Stimulated activated CD4-positive, alpha-beta T cell treated with anti-CD3 and anti-CD28 coated beads, Interleukin-12 subunit alpha, Interleukin-12 subunit beta, amount 100 ng/mL, for 48 hours (primary cell): Measurements from ENCODE around the gene AADAT.
"Not testable (repeated sequence)": the region's sequence is repeated elsewhere in the genome, so short reads cannot be mapped to it uniquely, and the experiment has no call there.

Experiments
- DNase-seq, 3 donors: peaks; one replicate each; pipeline ENCODE4 v3.0.0-alpha.2; 2020; ENCODE audit warnings: low read depth in 2 of 3, low spot score in 1 of 3

The AADAT gene

DNA sequence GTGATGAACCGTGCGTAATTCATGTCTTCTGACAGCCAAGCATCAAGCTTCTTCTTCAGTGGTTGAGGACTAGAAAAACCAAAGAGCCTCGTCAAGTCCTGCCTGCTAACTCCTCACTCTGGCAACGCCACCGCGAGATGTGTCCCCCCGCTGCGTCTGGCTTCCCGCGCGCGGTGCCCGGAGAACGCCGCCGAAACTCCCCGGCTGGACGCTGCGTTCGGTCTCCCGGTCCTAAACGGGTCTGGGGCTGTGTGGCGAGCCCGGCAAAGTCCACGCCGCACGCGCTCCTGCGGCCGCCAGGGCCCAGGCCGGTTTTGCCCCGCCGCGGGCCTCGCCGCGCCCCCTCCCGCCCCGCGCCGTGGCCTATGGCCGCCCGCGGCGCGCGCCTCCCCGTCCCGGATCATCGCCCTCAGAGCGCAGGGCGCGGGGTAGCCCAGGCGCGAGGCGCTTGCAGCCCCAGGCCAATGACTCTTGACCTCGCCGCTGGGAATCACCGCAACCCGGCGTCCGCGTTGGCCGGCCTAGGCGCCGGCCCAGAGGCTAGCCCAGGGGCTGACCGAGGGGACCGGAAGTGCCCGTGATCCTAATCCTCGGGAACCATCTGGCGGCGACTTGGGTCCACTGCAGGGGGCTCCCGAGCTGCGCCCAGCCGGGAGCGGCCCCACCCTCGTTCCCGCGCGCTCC is at the start of gene AADAT:
TSS of gene AADAT (minus strand) at position 289 of the 684 bp plus-strand sequence. CDS start at position 23, 266 bp downstream.
- DNase-seq = no peak

DNA sequence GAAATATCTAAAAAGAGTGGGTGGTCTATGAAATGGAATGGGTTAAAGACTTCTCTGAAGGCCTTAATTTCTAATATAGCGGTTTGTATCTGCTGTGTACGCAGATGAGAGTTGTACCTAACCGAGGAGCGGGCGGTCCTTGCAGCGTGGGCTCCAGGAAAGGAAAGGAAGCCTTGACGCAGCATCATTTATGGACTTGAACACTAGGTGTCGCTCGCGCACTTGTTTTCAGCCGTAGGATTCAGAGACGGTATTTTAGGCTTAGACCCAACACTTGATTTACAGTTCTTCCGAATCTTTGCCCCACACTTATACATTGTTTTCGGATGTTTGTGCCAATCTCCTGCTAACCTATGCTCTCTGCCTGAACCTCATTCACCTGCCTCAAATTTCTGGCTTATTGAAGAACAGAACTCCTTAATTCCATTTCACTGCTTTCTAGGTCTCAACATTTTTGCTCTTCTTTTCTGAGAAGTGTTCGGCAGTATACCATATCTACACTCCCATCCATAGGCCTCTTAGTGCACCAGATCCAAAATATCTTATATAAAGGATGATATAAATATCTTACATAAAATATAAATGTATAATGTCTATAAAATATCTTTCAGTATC is 48.9 kb upstream of the AADAT start:
- peak; percentile 51 to 73 (median 54) for DNase-seq

GRCh38 chr4:170137927-170138326 is 48.2 kb upstream of the AADAT start:
- no peak for DNase-seq

DNA sequence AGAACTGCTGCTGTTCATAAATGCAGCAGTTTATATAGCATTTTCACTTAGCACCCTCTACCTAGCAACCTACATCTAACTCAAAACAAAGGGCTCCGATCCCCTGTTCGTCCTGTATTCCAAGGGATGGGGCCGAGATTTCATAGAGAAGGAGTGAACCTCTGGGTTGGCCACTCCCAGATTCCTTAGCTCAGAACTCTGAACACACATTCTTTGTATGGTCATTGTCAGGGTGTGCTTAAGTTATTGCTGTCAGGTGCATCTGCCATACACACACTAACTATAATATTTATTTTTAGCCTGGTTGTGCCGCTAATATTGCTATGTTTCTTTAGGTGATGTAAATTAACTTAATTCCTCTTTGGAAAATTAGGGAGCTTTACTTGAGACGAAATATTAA is 47.7 kb upstream of the AADAT start:
- DNase-seq = no peak

GRCh38 chr4:170134821-170135220 is 45.1 kb upstream of the AADAT start:
- DNase-seq = no peak

DNA sequence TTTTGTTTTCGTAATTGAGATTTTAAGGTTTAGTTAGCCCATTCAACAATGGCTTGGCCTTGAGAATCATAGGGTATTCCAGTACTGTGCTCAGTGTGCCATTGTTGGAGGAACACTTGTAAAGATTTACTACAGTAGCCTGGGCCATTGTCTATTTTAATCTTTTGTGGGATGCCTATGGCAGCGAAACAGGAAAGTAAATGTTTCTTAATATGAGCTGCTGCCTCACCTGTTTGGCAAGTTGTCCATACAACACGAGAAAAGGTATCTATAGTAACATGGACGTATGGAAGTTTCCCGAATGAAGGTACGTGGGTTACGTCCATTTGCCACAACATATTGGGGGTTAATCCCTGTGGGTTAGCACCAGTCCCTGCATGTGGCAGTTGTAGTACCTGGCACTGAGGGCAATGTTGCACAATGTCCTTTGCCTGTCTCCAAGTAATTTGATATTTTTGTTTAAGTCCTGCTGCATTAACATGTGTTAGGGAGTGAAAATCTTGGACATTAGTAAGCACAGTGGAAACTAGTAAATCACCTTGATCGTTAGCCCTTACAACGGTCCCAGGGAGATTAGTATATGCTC is 38.6 kb upstream of the AADAT start:
- DNase-seq = no peak

GRCh38 chr4:170127758-170128157 is 38.0 kb upstream of the AADAT start:
- no peak for DNase-seq

GRCh38 chr4:170124406-170124805 is 34.6 kb upstream of the AADAT start:
- no peak for DNase-seq

- no peak for DNase-seq
Measured at GRCh38 chr4:170122252-170122651, 32.5 kb upstream of the AADAT start.

- DNase-seq = no peak
Measured at GRCh38 chr4:170114636-170115035, 24.9 kb upstream of the AADAT start.

DNA sequence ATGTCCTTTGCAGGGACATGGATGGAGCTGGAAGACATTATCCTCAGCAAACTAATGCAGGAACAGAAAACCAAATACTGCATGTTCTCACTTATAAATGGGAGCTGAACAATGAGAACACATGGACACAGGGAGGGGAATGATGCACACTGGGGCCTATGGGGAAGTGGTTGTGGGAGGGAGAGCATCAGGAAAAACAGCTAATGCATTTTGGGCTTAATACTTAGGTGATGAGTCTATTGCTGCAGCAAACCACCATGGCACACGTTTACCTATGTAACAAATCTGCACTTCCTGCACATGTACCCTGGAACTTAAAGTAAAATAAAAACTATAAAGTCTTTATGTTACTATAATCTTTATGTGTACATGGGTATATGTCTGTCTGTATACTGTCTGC is 24.4 kb upstream of the AADAT start:
- DNase-seq = not testable (repeated sequence)

DNA sequence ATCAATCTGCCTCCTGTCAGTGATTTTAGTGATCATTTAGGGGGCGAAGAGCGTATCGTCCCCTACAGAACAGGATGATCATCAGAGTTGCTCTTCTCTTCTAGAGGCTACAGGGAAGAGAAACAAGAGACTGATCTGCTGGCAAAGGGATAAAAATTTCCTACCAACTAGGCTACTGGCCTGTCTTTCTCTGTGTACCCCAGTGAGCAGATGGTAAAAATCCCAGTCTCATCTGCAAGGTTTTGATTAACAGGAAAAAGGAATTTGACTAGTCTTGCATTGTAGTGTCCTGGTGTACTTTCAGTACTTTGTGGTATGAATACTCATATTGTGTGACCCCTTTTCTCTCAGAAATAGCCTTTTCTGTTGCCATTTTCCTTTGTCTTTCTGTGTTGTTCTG is 21.8 kb upstream of the AADAT start:
- DNase-seq = no peak

DNA sequence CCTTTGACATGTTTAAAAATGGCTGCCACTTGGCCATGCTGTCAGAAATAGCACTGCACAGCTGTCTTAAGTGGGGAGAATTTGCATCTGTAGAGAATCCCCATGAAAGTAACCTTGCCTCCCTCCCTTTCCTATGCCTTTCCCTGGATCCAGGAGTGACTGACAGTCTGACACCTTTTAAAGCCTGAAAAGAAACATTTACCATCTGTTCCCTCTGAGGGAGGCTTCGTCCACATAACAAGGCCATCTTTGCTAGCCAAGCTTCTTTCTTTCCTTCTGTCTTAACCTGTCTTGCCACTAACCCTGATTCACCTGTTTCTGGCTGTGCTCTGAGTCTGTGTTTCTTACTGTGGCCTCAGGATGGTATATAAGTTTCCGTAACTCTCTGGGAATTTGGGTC is 21.3 kb upstream of the AADAT start:
- DNase-seq = no peak

- DNase-seq = no peak
Measured at GRCh38 chr4:170110285-170110672, 20.5 kb upstream of the AADAT start.

- no peak for DNase-seq
Measured at GRCh38 chr4:170109586-170110284, 20.0 kb upstream of the AADAT start.

- DNase-seq = no peak
Measured at GRCh38 chr4:170106900-170107299, 17.1 kb upstream of the AADAT start.

DNA sequence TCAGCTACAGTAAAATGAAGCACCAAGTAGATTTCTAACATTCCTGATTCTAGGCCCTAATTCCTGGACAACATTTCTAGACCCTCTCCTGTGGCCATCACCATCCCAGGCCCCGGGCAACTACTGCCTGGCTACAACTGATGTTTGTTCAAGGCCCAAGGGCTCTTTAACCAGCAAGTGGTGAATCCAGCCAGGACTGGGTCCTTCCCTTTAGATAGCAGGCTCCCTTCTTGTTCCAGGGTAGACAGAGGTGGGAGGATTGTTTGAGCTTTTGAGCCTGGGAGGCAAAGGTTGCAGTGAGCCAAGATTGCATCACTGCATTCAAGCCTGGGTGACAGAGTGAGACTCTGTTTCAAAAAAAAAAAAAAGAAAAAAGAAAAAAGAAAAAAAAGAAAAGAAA is 12.7 kb upstream of the AADAT start:
- no peak for DNase-seq

DNA sequence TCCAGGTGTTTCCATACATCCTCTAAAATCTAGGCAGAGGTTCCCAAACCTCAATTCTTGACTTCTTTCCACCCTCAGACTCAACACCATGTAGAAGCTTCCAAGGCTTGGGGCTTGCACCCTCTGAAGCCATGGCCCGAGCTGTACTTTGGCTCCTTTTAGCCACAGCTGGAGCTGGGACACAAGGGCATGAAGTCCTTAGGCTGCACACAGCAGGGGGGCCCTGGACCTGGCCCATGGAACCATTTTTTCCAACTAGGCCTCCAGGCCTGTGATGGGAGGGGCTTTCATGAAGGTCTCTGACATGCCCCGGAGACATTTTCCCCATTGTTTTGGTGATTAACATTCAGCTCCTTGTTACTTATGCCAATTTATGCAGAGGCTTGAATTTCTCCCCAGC is 8.4 kb upstream of the AADAT start:
- not testable (repeated sequence) for DNase-seq

DNA sequence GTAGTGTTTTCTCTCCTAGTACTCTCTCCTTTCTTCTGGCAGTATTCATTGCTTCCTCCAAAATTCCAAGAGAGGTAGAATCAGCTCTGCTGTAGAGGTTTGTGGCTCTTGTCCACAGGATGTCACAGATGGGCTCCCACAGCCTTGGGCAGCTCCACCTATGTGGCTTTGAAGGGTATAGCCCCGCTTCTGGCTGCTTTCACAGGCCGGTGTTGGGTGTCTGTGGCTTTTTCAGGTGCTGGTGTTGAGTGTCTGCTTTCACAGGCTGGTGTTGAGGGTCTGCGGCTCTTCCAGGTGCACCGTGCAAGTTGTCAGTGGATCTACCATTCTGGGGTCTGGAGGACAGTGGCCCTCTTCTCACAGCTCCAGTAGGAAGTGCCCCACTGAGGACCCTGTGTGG is 7.9 kb upstream of the AADAT start:
- no peak for DNase-seq

DNA sequence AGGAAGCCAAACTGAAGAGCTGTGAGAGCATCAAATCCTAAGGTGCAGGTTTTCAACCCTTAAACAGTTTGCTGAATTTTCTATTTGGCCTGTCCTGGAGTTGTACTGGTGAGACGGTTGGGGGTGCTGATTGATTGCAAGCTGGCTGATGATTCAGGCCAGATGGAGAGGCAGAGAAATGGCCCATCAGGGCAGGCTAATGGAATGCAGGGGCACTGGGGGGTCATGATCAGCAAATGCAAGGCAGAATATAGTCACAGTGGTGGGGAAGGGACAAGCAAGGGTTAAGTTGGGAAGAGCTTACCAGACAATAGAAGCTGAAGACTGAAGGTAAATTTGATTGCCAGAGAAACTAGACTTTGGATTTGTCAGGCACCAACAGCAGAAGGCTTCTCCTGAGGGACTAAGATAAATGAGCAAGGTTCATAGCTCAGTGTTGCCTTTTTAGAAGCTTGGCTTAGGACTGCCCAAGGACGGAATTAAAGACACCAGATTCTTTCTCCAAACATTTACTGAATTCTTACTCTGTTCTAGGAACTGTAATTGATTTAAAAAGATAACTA is 4.3 kb upstream of the AADAT start:
- DNase-seq = no peak

DNA sequence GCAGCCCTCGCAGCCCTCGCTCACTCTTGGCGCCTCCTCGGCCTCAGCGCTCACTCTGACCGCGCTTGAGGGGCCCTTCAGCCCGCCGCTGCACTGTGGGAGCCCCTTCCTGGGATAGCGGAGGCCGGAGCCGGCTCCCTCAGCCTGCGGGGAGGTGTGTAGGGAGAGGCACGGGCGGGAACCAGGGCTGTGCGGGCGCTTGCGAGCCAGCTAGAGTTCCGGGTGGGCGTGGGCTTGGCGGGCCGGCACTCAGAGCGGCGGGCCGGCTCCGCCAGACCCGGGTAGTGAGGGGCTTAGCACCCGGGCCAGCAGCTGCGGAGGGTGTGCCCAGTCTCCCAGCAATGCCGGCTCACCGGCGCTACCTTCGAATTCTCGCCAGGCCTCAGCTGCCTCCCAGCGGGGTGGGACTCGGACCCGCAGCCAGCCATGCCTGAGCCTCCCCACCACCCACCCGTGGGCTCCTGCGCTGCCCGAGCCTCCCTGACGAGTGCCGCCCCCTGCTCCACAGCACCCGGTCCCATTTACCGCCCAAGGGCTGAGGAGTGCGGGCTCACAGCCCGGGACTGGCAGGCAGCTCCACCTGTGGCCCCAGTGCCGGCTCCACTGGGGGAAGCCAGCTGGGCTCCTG is 1.4 kb upstream of the AADAT start:
- no peak for DNase-seq
